Muscle layer of duodenum (tissue), 2 donors: ENCODE data around the gene ABCG4.

ENCODE experiments used
- H3K27ac ChIP-seq: one replicate; pipeline ENCODE4 v1.7.0; 2013; ENCODE audit warnings: mild to moderate bottlenecking, low read length
- H3K27me3 ChIP-seq: one replicate; pipeline ENCODE4 v1.7.0; 2013; ENCODE audit warnings: low read depth, mild to moderate bottlenecking, control low read depth, low read length
- H3K36me3 ChIP-seq, 2 donors: one replicate each; pipeline ENCODE4 v1.7.0; 2013; ENCODE audit warnings: low read length in 2 of 2, control low read depth in 1 of 2, mild to moderate bottlenecking in 1 of 2; ENCODE audit not compliant: insufficient read depth in 2 of 2, control insufficient read depth in 1 of 2
- H3K4me1 ChIP-seq, 2 donors: one replicate each; pipeline ENCODE4 v1.7.0; 2013; ENCODE audit warnings: low read length in 2 of 2, mild to moderate bottlenecking in 2 of 2, control low read depth in 1 of 2, moderate library complexity in 1 of 2; ENCODE audit not compliant: insufficient read depth in 2 of 2, control insufficient read depth in 1 of 2
- H3K4me3 ChIP-seq, 2 donors: one replicate each; pipeline ENCODE4 v1.7.0; 2013; ENCODE audit warnings: low read length in 2 of 2, low read depth in 1 of 2, mild to moderate bottlenecking in 1 of 2
- H3K9me3 ChIP-seq, 2 donors: one replicate each; pipeline ENCODE4 v1.7.0; 2013; ENCODE audit warnings: low read length in 2 of 2, control low read depth in 1 of 2, mild to moderate bottlenecking in 1 of 2; ENCODE audit not compliant: control insufficient read depth in 1 of 2
- donor health status: healthy.

The ABCG4 gene

GRCh38 chr11:119144825-119145486 lies 3.9 kb upstream of the ABCG4 start:
- Histone ChIP-seq H3K36me3 (no peaks in the 10 kb centered on the region), H3K4me1 (peaks cover 4 to 16% of the 10 kb centered on the region in 2 donors), H3K9me3 (no peaks in the 10 kb centered on the region), H3K4me3 (no peak overlapping the region), H3K27ac (no peak overlapping the region), H3K27me3 (peaks cover 12% of the 10 kb centered on the region)

- Histone ChIP-seq H3K27ac (no peak overlapping the region), H3K27me3 (peaks cover 18% of the 10 kb centered on the region), H3K4me3 (no peak overlapping the region), H3K4me1 (peaks cover 4 to 16% of the 10 kb centered on the region in 2 donors), H3K9me3 (no peaks in the 10 kb centered on the region), H3K36me3 (no peaks in the 10 kb centered on the region)
These were observed 3.3 kb upstream of the ABCG4 start for GRCh38 chr11:119145551-119145950.

GRCh38 chr11:119147604-119148333 lies 1.1 kb upstream of the ABCG4 start:
- no peak overlapping the region for H3K27ac ChIP-seq
- peaks cover 4 to 16% of the 10 kb centered on the region in 2 donors for H3K4me1 ChIP-seq
- H3K9me3 ChIP-seq = no peaks in the 10 kb centered on the region
- H3K36me3 ChIP-seq = no peaks in the 10 kb centered on the region
- H3K4me3 ChIP-seq = no peak overlapping the region
- peaks cover 18% of the 10 kb centered on the region for H3K27me3 ChIP-seq

GRCh38 chr11:119148720-119149017 lies 183 bp upstream of the ABCG4 start:
- Histone ChIP-seq H3K9me3 (no peaks in the 10 kb centered on the region), H3K27ac (no peak overlapping the region)

GRCh38 chr11:119149786-119150275 lies 979 bp downstream of the ABCG4 start:
- Histone ChIP-seq H3K4me3 (peak overlapping the region in 1 of 2 donors; percentile 76), H3K27me3 (peaks cover 18% of the 10 kb centered on the region), H3K4me1 (peaks cover 4 to 16% of the 10 kb centered on the region in 2 donors), H3K27ac (no peak overlapping the region), H3K9me3 (no peaks in the 10 kb centered on the region), H3K36me3 (no peaks in the 10 kb centered on the region)

More at GRCh38 chr11:119148720-119149017, 183 bp upstream of the ABCG4 start:
- no peaks in the 10 kb centered on the region for H3K36me3 ChIP-seq
- H3K27me3 ChIP-seq = peaks cover 18% of the 10 kb centered on the region
- peaks cover 4 to 16% of the 10 kb centered on the region in 2 donors for H3K4me1 ChIP-seq
- peak overlapping the region; percentile 30 to 76 for H3K4me3 ChIP-seq

GRCh38 chr11:119152043-119152442 lies 3.2 kb downstream of the ABCG4 start:
- H3K4me1 ChIP-seq = peaks cover 4 to 16% of the 10 kb centered on the region in 2 donors
- no peak overlapping the region for H3K4me3 ChIP-seq
- H3K27ac ChIP-seq = no peak overlapping the region
- H3K36me3 ChIP-seq = no peaks in the 10 kb centered on the region
- no peaks in the 10 kb centered on the region for H3K9me3 ChIP-seq
- H3K27me3 ChIP-seq = peaks cover 18% of the 10 kb centered on the region

GRCh38 chr11:119152604-119153003 lies 3.8 kb downstream of the ABCG4 start:
- Histone ChIP-seq H3K27ac (no peak overlapping the region), H3K4me1 (peaks cover 4 to 16% of the 10 kb centered on the region in 2 donors), H3K27me3 (peaks cover 15% of the 10 kb centered on the region), H3K9me3 (no peaks in the 10 kb centered on the region), H3K4me3 (no peak overlapping the region), H3K36me3 (no peaks in the 10 kb centered on the region)

- H3K36me3 ChIP-seq = no peaks in the 10 kb centered on the region
- H3K9me3 ChIP-seq = no peaks in the 10 kb centered on the region
- peaks cover 4 to 15% of the 10 kb centered on the region in 2 donors for H3K4me1 ChIP-seq
- no peak overlapping the region for H3K27ac ChIP-seq
- no peak overlapping the region for H3K4me3 ChIP-seq
- peaks cover 10% of the 10 kb centered on the region for H3K27me3 ChIP-seq
These were observed 4.4 kb downstream of the ABCG4 start for GRCh38 chr11:119153049-119153818.

GRCh38 chr11:119154178-119154577 lies 5.3 kb downstream of the ABCG4 start:
- peaks cover 0 to 8% of the 10 kb centered on the region in 2 donors for H3K4me1 ChIP-seq
- no peak overlapping the region for H3K4me3 ChIP-seq
- peaks cover 8% of the 10 kb centered on the region for H3K27me3 ChIP-seq
- H3K9me3 ChIP-seq = no peaks in the 10 kb centered on the region
- H3K36me3 ChIP-seq = no peaks in the 10 kb centered on the region
- no peak overlapping the region for H3K27ac ChIP-seq

- Histone ChIP-seq H3K4me1 (no peaks in the 10 kb centered on the region), H3K9me3 (no peaks in the 10 kb centered on the region), H3K4me3 (no peak overlapping the region), H3K36me3 (no peaks in the 10 kb centered on the region), H3K27me3 (no peaks in the 10 kb centered on the region), H3K27ac (no peak overlapping the region)
These were observed 7.1 kb downstream of the ABCG4 start for GRCh38 chr11:119155733-119156492.

- Histone ChIP-seq H3K27me3 (no peaks in the 10 kb centered on the region), H3K27ac (no peak overlapping the region), H3K36me3 (no peaks in the 10 kb centered on the region), H3K4me3 (no peak overlapping the region), H3K9me3 (no peaks in the 10 kb centered on the region), H3K4me1 (no peaks in the 10 kb centered on the region)
These were observed 7.6 kb downstream of the ABCG4 start for GRCh38 chr11:119156496-119156895.
